Measurements from ENCODE around the gene RAD51B.

The RAD51B gene

DNA sequence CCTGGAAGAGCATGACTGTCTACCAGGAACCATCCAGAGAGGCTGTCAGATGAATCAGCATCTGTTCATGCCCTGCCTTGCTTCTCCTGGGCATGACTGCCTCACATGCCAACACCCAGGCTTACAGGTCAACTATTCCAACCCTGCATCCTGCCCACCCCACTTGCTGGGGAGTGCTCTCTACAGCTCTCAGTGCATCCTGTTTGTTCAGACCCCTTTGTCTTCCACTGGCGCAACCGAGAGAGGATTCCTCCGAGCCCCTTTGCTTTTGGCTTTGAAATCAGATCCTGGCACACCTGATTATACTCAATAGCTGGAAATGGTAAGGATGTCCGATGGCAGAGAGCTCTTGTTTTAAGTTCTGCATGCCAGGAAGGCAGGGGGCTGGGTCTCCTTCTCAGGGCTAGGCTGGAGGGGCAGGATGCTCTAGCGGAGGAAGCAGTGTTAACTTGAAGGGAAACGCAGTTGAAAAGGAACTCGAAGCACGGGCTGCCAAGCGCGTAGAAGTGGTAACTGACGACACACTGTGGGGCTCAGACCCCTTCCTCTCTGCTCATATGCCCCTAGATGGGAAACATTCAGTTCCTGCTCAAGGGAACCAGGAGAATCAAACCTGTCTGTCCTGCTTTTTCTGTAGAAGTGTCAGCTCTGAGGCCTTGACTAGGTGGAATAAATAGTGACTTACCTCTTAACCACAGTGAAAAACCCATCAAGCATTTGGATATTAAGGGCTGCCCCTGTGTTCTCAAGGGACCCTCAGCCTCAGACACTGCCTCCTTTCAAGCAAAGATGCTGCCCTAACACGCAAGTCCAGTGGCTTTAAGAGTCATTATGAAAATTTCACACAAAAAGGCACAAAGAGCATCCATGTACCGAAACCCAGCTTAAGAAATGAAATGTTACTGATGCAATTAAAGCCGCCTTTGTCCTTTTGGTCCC is 675.8 kb downstream of the RAD51B start:
- Mint-ChIP-seq H3K9me3 (no peaks in the 10 kb centered on the region), H3K36me3 (ENCODE audit: low read depth) (no peaks in the 10 kb centered on the region), H3K27me3 (ENCODE audit: low read depth) (peaks cover 4% of the 10 kb centered on the region), H3K27ac (peak overlapping the region; percentile 64 to 97 (median 93)), H3K4me3 (no peak overlapping the region), H3K4me1 (peaks cover 77% of the 10 kb centered on the region)
- TF ChIP-seq, protein P1, sequence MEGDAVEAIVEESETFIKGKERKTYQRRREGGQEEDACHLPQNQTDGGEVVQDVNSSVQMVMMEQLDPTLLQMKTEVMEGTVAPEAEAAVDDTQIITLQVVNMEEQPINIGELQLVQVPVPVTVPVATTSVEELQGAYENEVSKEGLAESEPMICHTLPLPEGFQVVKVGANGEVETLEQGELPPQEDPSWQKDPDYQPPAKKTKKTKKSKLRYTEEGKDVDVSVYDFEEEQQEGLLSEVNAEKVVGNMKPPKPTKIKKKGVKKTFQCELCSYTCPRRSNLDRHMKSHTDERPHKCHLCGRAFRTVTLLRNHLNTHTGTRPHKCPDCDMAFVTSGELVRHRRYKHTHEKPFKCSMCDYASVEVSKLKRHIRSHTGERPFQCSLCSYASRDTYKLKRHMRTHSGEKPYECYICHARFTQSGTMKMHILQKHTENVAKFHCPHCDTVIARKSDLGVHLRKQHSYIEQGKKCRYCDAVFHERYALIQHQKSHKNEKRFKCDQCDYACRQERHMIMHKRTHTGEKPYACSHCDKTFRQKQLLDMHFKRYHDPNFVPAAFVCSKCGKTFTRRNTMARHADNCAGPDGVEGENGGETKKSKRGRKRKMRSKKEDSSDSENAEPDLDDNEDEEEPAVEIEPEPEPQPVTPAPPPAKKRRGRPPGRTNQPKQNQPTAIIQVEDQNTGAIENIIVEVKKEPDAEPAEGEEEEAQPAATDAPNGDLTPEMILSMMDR (IDR thresholded peaks at IDR 0.05; ENCODE audit: unreplicated experiment in 3 of 3): no peak

DNA sequence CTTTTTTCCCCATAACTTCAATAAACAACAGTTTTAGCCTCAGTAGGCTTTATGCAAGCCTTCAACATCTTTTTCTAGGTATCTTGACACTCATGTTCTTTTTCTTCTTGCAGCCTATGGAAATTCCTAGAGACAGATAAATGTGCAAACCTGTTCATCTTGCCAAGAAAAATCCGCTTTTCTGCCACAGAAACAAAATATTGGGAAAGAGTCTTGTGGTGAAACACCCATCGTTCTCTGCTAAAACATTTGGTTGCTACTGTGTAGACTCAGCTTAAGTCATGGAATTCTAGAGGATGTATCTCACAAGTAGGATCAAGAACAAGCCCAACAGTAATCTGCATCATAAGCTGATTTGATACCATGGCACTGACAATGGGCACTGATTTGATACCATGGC is 677.4 kb downstream of the RAD51B start:
- no peak overlapping the region for H3K4me3 Mint-ChIP-seq
- peaks cover 4% of the 10 kb centered on the region for H3K27me3 Mint-ChIP-seq (ENCODE audit: low read depth)
- peak overlapping the region in 2 of 3 experiments; percentile 85 to 97 for H3K27ac Mint-ChIP-seq
- no peaks in the 10 kb centered on the region for H3K9me3 Mint-ChIP-seq
- TF ChIP-seq, protein P1 (IDR thresholded peaks at IDR 0.05; ENCODE audit: unreplicated experiment in 3 of 3): no peak
- H3K36me3 Mint-ChIP-seq (ENCODE audit: low read depth): no peaks in the 10 kb centered on the region
- H3K4me1 Mint-ChIP-seq: peaks cover 74% of the 10 kb centered on the region

DNA sequence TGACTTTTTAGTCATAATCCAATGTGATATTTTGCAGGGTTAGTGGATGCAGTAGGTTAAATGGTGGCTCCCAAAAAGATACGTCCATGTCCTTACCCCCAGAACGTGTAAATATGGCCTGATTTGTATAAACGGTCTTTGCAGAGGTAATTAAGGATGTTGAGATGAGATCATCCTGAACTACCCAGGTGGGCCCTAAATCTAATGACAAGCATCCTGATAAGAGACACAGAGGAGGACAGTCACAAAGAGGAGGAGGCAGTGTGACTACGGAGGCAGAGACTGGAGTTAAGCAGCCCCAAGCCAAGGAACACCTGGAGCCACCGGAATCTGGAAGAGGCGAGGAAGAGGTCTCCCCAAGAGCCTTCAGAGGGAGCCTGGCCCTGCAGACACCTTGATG is 679.9 kb downstream of the RAD51B start:
- H3K27ac Mint-ChIP-seq: peak overlapping the region; percentile 16 to 97 (median 94)
- H3K4me1 Mint-ChIP-seq: peaks cover 76% of the 10 kb centered on the region
- no peak overlapping the region for H3K4me3 Mint-ChIP-seq

DNA sequence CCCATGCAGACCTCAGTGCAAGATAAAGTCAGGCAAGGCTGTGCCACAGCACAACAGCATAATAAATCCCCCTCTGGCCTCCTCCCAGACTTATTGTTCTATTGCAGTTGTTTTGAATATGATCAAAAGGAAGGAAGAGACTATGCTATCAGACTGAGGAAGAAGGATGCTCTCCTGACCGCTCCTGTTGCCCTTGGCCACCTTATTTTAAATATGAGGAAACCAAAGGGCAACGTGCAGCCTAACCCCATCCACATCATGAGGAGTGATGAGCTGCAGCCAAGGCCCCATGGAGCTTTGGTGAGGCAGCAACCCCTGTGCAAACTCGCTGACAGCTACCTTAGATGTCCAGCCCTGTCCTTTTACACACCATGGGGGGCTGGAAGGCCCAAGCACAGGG is 681.6 kb downstream of the RAD51B start:
- TF ChIP-seq, protein P1 (IDR thresholded peaks at IDR 0.05; ENCODE audit: unreplicated experiment in 3 of 3): no peak
- peak overlapping the region; percentile 71 to 97 (median 92) for H3K27ac Mint-ChIP-seq
- H3K27me3 Mint-ChIP-seq (ENCODE audit: low read depth): peaks cover 6% of the 10 kb centered on the region
- no peaks in the 10 kb centered on the region for H3K9me3 Mint-ChIP-seq
- no peaks in the 10 kb centered on the region for H3K36me3 Mint-ChIP-seq (ENCODE audit: low read depth)
- H3K4me3 Mint-ChIP-seq: no peak overlapping the region
- H3K4me1 Mint-ChIP-seq: peaks cover 85% of the 10 kb centered on the region

More for the DNA sequence above, 679.9 kb downstream of the RAD51B start:
- Mint-ChIP-seq H3K9me3 (no peaks in the 10 kb centered on the region), H3K36me3 (ENCODE audit: low read depth) (no peaks in the 10 kb centered on the region), H3K27me3 (ENCODE audit: low read depth) (peaks cover 4% of the 10 kb centered on the region)
- TF ChIP-seq, protein P1 (IDR thresholded peaks at IDR 0.05; ENCODE audit: unreplicated experiment in 3 of 3): no peak

DNA sequence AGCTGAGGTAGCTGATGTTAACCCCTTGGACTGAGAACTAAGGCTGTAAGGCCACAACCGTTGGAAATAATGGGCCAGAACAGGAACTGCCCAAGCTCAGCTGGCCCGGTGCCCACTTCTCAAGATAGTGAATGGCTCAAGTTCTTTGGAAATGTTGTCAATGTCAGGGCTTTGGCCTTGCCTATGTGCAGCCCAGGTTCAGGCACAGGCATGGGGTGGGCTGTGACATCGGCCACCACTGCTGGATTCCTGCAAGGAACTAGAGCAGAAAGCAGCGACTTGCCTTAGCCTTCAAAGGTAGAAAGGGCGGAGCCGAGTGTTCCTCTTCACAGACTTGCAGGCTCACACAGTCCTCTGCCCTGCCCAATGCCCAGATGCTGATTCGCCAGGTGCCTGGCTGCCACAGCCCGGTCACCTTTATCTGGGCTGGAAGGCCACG is 682.1 kb downstream of the RAD51B start:
- Mint-ChIP-seq H3K27ac (peak overlapping the region; percentile 90 to 97 (median 92)), H3K27me3 (ENCODE audit: low read depth) (peaks cover 3% of the 10 kb centered on the region), H3K36me3 (ENCODE audit: low read depth) (no peaks in the 10 kb centered on the region), H3K4me3 (no peak overlapping the region), H3K9me3 (no peaks in the 10 kb centered on the region), H3K4me1 (peaks cover 85% of the 10 kb centered on the region)
- TF ChIP-seq, protein P1 (IDR thresholded peaks at IDR 0.05; ENCODE audit: unreplicated experiment in 3 of 3): no peak

Data from nephron (organoid).